Osteoblast (primary cell): ENCODE data around the gene FOXN3. TPM values are rescaled to one million over a fixed set of nuclear protein-coding genes. Genes with fewer than 3 reads are reported as not detected.

Experiments used
- DNase-seq: peaks from one replicate; pipeline ENCODE4 v3.0.0; 2011; ENCODE audit warnings: low spot score, mixed read lengths; ENCODE audit not compliant: insufficient read length; ENCODE audit errors: missing footprints
- H2AFZ ChIP-seq: 2 replicates; pipeline ENCODE4 v1.6.0; 2011; ENCODE audit warnings: mild to moderate bottlenecking, low read length
- H3K27ac ChIP-seq: 2 replicates; pipeline ENCODE4 v1.5.1; 2011; ENCODE audit warnings: mild to moderate bottlenecking, low read depth, low read length, moderate library complexity
- H3K27me3 ChIP-seq: 2 replicates; pipeline ENCODE4 v1.6.0; 2012; ENCODE audit warnings: mild to moderate bottlenecking, control low read depth, inconsistent platforms, low read length, moderate library complexity; ENCODE audit not compliant: insufficient read depth
- H3K36me3 ChIP-seq: 2 replicates; pipeline ENCODE4 v1.5.1; 2011; ENCODE audit warnings: mild to moderate bottlenecking, low read length, control low read depth, moderate library complexity; ENCODE audit not compliant: insufficient read depth
- H3K4me1 ChIP-seq: 2 replicates; pipeline ENCODE4 v1.5.1; 2011; ENCODE audit warnings: mild to moderate bottlenecking, low read length, control low read depth, moderate library complexity; ENCODE audit not compliant: insufficient read depth
- H3K4me2 ChIP-seq: 2 replicates; pipeline ENCODE4 v1.6.0; 2011; ENCODE audit warnings: mild to moderate bottlenecking, low read length; ENCODE audit not compliant: insufficient read depth
- H3K4me3 ChIP-seq: fragments of 200-600 bp; sonication (generic); 3 replicates; pipeline ENCODE4 v1.5.1; 2012; ENCODE audit warnings: mild to moderate bottlenecking, low read length, inconsistent platforms; ENCODE audit not compliant: insufficient read depth
- H3K79me2 ChIP-seq: 2 replicates; pipeline ENCODE4 v1.6.0; 2012; ENCODE audit warnings: mild to moderate bottlenecking, low read length, control low read depth, inconsistent platforms; ENCODE audit not compliant: insufficient read depth
- H3K9me3 ChIP-seq: 2 replicates; pipeline ENCODE4 v1.5.1; 2011; ENCODE audit warnings: low read depth, low read length, control low read depth
- H4K20me1 ChIP-seq: 2 replicates; pipeline ENCODE4 v1.6.0; 2012; ENCODE audit warnings: mild to moderate bottlenecking, low read length, control low read depth; ENCODE audit not compliant: insufficient read depth
- total RNA-seq: library from RNA; depleted of rRNA; stranded (reverse); fragments of >200 nt; gene quantifications from 2 replicates; pipeline ENCODE4 v1.2.3, GENCODE V29; 2012
- TF ChIP-seq, protein P1 (sequence below): IDR thresholded peaks from 2 replicates; pipeline ENCODE4 v1.5.1; 2011; ENCODE audit warnings: mild to moderate bottlenecking, low read depth, low read length, moderate library complexity; ENCODE audit errors: extremely low read depth

FOXN3 gene
- total RNA-seq, 1 donor = 49.9 TPM

DNA sequence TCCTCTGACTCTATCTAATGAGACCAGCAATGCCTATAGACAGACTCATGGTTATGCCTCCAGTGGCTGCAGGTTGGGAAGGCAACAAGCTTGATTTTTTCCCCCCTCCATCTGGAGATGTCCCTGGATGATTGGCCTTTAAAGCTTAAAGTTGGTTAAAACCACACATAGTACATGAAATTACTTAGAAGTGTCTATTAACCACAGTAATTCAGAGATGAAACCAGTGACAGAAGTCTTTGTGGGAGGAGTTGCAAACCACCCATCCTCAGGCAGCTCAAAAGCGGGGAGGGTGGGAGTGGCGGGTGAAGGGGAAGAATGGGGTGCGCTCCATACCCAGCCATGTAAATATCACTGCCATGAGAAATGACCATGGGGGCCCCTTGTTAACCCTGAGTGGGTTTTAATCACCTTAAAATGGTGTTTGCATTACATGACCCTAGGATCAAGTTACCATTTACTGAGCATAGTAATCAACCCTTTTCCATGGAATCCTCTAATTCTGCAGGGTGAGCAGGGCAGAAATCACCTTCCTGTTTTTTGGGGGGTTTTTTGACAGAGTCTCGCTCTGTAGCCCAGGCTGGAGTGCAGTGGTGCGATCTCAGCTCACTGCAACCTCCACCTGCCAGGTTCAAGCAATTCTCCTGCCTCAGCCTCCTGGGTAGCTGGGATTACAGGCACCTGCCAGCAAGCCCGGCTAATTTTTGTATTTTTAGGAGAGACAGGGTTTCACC, 133.5 kb downstream of the FOXN3 start:
- Histone ChIP-seq H3K4me2 (no peak overlapping the region), H3K36me3 (no peaks in the 10 kb centered on the region), H3K27me3 (no peaks in the 10 kb centered on the region), H2AFZ (no peak overlapping the region), H3K4me3 (no peak overlapping the region), H3K9me3 (no peaks in the 10 kb centered on the region), H3K27ac (no peak overlapping the region), H3K79me2 (no peaks in the 10 kb centered on the region), H3K4me1 (peaks cover 12% of the 10 kb centered on the region), H4K20me1 (no peaks in the 10 kb centered on the region)
- TF ChIP-seq, protein P1, sequence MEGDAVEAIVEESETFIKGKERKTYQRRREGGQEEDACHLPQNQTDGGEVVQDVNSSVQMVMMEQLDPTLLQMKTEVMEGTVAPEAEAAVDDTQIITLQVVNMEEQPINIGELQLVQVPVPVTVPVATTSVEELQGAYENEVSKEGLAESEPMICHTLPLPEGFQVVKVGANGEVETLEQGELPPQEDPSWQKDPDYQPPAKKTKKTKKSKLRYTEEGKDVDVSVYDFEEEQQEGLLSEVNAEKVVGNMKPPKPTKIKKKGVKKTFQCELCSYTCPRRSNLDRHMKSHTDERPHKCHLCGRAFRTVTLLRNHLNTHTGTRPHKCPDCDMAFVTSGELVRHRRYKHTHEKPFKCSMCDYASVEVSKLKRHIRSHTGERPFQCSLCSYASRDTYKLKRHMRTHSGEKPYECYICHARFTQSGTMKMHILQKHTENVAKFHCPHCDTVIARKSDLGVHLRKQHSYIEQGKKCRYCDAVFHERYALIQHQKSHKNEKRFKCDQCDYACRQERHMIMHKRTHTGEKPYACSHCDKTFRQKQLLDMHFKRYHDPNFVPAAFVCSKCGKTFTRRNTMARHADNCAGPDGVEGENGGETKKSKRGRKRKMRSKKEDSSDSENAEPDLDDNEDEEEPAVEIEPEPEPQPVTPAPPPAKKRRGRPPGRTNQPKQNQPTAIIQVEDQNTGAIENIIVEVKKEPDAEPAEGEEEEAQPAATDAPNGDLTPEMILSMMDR = no peak
- DNase-seq = no peak

DNA sequence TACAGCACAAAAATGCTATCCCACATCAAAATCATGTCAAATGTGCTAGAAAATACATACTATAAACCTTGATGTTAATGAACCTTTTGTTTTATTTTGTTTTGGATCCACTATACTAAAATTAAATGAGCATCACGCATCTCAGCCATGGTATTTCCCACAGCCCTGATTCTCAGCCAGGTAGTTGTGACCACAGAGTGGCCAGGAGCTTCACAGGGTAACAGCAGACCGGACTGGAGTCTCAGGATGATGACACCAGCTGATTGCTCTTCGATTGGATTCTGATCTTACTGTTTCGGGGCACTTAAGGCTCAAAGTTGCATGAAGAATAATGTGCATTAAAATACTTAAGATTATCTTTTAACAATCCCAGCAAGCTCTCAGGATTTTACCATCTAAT, 134.8 kb downstream of the FOXN3 start:
- H3K4me3 ChIP-seq = no peak overlapping the region

DNA sequence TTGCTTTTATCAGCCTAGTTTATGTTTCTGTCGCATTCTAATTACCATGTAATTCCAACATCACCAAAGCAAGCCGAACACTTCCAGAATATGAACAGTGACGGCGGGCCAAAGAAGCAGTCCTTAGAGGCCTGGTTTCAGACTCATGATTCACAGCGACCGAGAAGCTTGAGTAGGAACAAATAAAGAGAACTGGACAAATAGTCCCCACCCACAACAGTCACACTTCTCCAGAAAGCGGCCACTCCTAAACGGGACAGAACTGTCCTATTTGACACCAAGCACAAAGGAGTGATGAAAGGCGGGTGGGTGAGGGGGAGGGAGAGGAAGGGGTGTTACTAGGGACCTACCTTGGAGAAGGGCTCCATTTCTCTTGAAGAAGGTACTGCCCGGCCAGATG, 136.4 kb downstream of the FOXN3 start:
- Histone ChIP-seq H3K27ac (no peak overlapping the region), H4K20me1 (no peaks in the 10 kb centered on the region), H3K36me3 (no peaks in the 10 kb centered on the region), H3K4me2 (no peak overlapping the region), H3K9me3 (no peaks in the 10 kb centered on the region), H3K27me3 (no peaks in the 10 kb centered on the region), H3K4me3 (no peak overlapping the region), H3K4me1 (peaks cover 12% of the 10 kb centered on the region), H2AFZ (no peak overlapping the region), H3K79me2 (no peaks in the 10 kb centered on the region)
- DNase-seq = no peak
- TF ChIP-seq, protein P1 = no peak

More for the DNA sequence above, 134.8 kb downstream of the FOXN3 start:
- no peaks in the 10 kb centered on the region for H3K9me3 ChIP-seq
- H3K36me3 ChIP-seq = no peaks in the 10 kb centered on the region
- peaks cover 12% of the 10 kb centered on the region for H3K4me1 ChIP-seq
- H3K4me2 ChIP-seq = no peak overlapping the region
- no peaks in the 10 kb centered on the region for H4K20me1 ChIP-seq
- TF ChIP-seq, protein P1 = no peak
- H3K79me2 ChIP-seq = no peaks in the 10 kb centered on the region
- no peak overlapping the region for H3K27ac ChIP-seq
- no peak overlapping the region for H2AFZ ChIP-seq
- H3K27me3 ChIP-seq = no peaks in the 10 kb centered on the region
- no peak for DNase-seq

DNA sequence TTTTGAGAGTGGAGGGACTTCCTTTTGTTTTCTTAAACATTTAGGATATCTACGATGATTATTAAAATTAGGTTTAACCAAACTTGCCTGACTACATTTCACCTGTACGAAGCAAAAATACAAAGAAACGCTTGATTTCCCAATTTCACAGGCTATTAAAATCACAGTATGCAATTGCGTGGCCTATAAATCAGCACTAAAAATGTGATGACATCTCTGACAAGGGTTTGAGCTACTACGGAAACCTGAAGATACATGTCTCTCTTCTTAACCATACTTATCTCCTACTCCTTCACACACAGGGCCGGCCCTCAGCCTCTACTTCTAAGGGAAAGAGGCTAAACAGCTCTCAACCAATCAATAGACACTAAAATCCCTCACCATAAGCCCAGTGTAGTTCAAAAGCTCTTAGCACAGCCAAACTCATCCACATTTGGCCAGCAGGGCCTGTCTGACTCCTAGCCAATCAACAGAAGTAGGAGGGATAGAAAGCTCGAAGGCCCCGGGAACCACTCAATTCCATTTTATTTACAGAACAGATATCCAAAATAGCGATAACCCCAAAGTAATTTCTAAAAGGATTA, 137.3 kb downstream of the FOXN3 start:
- H3K27ac ChIP-seq = no peak overlapping the region
- no peak overlapping the region for H2AFZ ChIP-seq
- no peaks in the 10 kb centered on the region for H3K79me2 ChIP-seq
- no peaks in the 10 kb centered on the region for H3K36me3 ChIP-seq
- H3K4me3 ChIP-seq = no peak overlapping the region
- H3K4me1 ChIP-seq = peaks cover 8% of the 10 kb centered on the region
- H3K9me3 ChIP-seq = no peaks in the 10 kb centered on the region
- peaks cover 2% of the 10 kb centered on the region for H4K20me1 ChIP-seq
- H3K4me2 ChIP-seq = no peak overlapping the region
- H3K27me3 ChIP-seq = no peaks in the 10 kb centered on the region
- no peak for DNase-seq
- TF ChIP-seq, protein P1 = no peak
